Neural crest cell (in vitro differentiated cells): ENCODE measurements around the gene UCN2. TPM values are rescaled to one million over a fixed set of nuclear protein-coding genes. Genes with fewer than 3 reads are reported as not detected.

Experiments
- DNase-seq: peaks from one replicate; pipeline ENCODE4 v3.0.0; 2021; ENCODE audit warnings: low read depth, mixed read lengths, low spot score
- H3K27ac Mint-ChIP-seq: one replicate; pipeline ENCODE4 v1.8.0; 2021; ENCODE audit warnings: mild to moderate bottlenecking, mixed read lengths; ENCODE audit not compliant: unreplicated experiment
- H3K27me3 Mint-ChIP-seq: 2 replicates; pipeline ENCODE4 v1.8.0; 2021; ENCODE audit warnings: low read depth, mild to moderate bottlenecking, mixed read lengths
- H3K36me3 Mint-ChIP-seq: 2 replicates; pipeline ENCODE4 v1.8.0; 2021; ENCODE audit warnings: low read depth, mild to moderate bottlenecking, mixed read lengths
- H3K4me1 Mint-ChIP-seq: 2 replicates; pipeline ENCODE4 v1.8.0; 2021; ENCODE audit warnings: mixed read lengths
- H3K4me3 Mint-ChIP-seq: one replicate; pipeline ENCODE4 v1.8.0; 2021; ENCODE audit warnings: mild to moderate bottlenecking, mixed read lengths
- H3K9me3 Mint-ChIP-seq: 2 replicates; pipeline ENCODE4 v1.8.0; 2021; ENCODE audit warnings: mixed read lengths
- long read RNA-seq: library from polyadenylated mRNA; unstranded; transcript quantifications from one replicate; pipeline ENCODE4 v2.0.0, GENCODE V29; 2020
- total RNA-seq: library from RNA; stranded (reverse); gene quantifications from 2 replicates; pipeline ENCODE4 v1.2.1, GENCODE V29; 2021
- TF ChIP-seq, protein P1 (sequence below): fragments of 200-600 bp; sonication (generic); conservative IDR thresholded peaks from 2 replicates; pipeline ENCODE4 v1.5.0; 2021; ENCODE audit warnings: antibody characterized with exemption, mild to moderate bottlenecking

The UCN2 gene
- total RNA-seq = 1.3 TPM in 2 replicates
- long read RNA-seq = 0 reads

DNA sequence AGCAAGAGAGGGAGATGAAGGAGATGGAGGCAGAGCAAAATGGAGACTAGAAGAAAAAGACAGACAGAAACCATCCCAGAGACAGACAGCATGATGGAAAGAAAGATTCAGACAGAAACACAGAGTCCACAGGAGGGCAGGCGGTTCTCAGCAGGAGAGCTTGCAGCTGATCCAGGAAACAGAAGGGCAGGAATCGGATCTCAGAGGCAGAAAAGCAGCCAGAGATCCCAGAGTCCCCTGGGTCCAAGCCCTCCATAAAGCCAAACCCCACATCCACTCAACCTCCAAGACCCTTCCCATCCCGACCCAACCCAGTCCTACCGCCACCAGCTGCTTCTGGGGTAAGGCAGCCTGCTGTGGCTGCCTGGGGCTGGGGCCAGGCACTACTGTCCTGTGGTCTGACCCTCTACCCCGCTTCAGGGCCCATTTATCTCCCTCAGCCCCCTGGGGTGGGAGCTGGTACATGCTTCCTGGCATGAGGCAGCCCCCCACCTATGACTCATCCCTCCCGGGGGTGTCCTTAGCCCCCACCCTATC is at the start of gene UCN2:
Gene UCN2 (minus strand): TSS at position 400 of the 537 bp plus-strand sequence. CDS start 657 bp downstream, outside the sequence.
- Mint-ChIP-seq H3K4me3 (no peak within 1 kb of the TSS), H3K9me3 (no peaks in the 10 kb centered on the region), H3K27ac (peak within 1 kb of the TSS; percentile 98), H3K27me3 (no peaks in the 10 kb centered on the region), H3K36me3 (no peaks in the 10 kb centered on the region), H3K4me1 (peaks cover 40% of the 10 kb centered on the region)
- no peak for DNase-seq
- TF ChIP-seq, protein P1, sequence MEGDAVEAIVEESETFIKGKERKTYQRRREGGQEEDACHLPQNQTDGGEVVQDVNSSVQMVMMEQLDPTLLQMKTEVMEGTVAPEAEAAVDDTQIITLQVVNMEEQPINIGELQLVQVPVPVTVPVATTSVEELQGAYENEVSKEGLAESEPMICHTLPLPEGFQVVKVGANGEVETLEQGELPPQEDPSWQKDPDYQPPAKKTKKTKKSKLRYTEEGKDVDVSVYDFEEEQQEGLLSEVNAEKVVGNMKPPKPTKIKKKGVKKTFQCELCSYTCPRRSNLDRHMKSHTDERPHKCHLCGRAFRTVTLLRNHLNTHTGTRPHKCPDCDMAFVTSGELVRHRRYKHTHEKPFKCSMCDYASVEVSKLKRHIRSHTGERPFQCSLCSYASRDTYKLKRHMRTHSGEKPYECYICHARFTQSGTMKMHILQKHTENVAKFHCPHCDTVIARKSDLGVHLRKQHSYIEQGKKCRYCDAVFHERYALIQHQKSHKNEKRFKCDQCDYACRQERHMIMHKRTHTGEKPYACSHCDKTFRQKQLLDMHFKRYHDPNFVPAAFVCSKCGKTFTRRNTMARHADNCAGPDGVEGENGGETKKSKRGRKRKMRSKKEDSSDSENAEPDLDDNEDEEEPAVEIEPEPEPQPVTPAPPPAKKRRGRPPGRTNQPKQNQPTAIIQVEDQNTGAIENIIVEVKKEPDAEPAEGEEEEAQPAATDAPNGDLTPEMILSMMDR = no peak

GRCh38 chr3:48612309-48612708 is 48.7 kb upstream of the UCN2 start:
- Mint-ChIP-seq H3K27ac (no peak overlapping the region), H3K4me1 (peaks cover 20% of the 10 kb centered on the region), H3K36me3 (peaks cover 9% of the 10 kb centered on the region), H3K9me3 (no peaks in the 10 kb centered on the region), H3K27me3 (peaks cover 6% of the 10 kb centered on the region), H3K4me3 (peak overlapping the region; percentile 68)
- TF ChIP-seq, protein P1 = no peak
- no peak for DNase-seq

DNA sequence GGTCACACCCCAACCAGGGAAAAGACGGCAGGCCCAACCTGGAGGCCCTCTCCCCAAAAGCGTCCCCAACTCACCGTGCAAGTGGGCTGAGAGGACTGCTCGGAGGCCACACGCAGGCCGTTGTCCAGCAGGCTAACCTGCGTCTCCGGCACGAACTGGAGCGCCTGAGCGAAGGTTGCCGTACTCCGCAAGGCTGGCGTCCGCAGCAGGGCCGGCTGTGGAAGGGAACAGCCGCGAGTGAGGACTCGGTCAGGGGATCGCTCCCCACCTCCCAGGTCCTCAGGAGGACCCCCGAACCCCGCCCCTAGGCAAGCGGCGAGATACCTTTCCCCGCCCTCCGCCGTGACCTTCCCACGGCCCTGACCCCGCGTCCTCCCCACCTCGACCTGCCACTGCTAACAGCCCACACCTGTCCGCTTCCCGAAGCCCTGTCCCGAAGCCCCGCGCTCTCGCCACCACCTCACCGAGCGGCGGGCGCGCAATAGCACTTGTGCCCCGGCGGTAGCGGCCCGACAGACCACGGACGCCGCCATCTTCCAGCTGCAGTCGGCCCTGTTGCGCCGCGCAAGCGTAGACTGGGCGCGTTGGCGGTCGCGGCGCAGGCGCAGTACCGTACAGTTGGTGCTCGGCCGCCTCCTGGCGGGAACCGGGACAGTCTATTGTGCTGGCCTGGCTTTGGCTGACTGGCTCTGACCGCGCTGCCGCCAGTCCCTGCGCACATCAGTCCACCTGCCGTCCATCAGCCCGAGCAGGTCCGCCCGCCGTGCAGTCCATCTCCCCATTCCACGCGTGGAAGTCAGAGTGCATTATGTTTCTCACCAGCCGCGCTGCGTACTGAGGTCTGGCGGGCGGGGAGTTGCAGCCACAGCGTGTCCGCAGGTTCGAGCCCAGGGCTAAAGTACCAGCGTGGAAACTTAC is 45.8 kb upstream of the UCN2 start, which contains the start of gene UQCRC1:
Gene UQCRC1 (minus strand): TSS at position 559 of the 918 bp plus-strand sequence. CDS start 26 bp downstream, at position 533.
- peak; percentile 89 for DNase-seq
- TF ChIP-seq, protein P1 = peak; percentile 72
- no peaks in the 10 kb centered on the region for H3K9me3 Mint-ChIP-seq
- peaks cover 4% of the 10 kb centered on the region for H3K36me3 Mint-ChIP-seq
- H3K27ac Mint-ChIP-seq = peak within 1 kb of the TSS; percentile 98
- H3K4me1 Mint-ChIP-seq = peaks cover 20% of the 10 kb centered on the region
- peaks cover 6% of the 10 kb centered on the region for H3K27me3 Mint-ChIP-seq
- peak within 1 kb of the TSS; percentile 99 for H3K4me3 Mint-ChIP-seq

- no peak for DNase-seq
- H3K36me3 Mint-ChIP-seq = peaks cover 9% of the 10 kb centered on the region
- H3K9me3 Mint-ChIP-seq = no peaks in the 10 kb centered on the region
- peaks cover 20% of the 10 kb centered on the region for H3K4me1 Mint-ChIP-seq
- peaks cover 6% of the 10 kb centered on the region for H3K27me3 Mint-ChIP-seq
- TF ChIP-seq, protein P1 = no peak
- no peak overlapping the region for H3K4me3 Mint-ChIP-seq
- no peak overlapping the region for H3K27ac Mint-ChIP-seq
These were observed 43.9 kb upstream of the UCN2 start for GRCh38 chr3:48607519-48607918.

DNA sequence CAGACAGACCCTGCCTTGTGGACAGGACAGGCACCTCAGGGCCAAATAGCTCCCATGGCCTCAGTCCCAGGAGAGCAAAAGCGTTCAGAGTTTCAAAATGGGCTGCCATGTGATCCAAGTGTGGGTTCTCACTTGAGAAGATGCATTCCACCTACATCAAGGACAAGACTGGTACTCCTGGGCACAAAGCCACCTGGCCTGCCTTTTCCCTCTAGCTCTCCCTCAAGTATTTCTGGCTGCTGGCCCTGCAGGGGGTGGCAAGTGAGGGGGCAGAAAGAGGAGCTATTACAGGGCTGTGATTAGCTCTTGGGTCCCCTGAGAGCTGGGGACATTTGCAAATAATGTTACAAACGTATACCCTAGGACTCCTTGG is 38.0 kb upstream of the UCN2 start:
- no peaks in the 10 kb centered on the region for H3K9me3 Mint-ChIP-seq
- H3K27me3 Mint-ChIP-seq = no peaks in the 10 kb centered on the region
- peaks cover 14% of the 10 kb centered on the region for H3K36me3 Mint-ChIP-seq
- peaks cover 9% of the 10 kb centered on the region for H3K4me1 Mint-ChIP-seq
- H3K4me3 Mint-ChIP-seq = no peak overlapping the region
- TF ChIP-seq, protein P1 = no peak
- no peak for DNase-seq
- H3K27ac Mint-ChIP-seq = no peak overlapping the region
